H1 (cell line): ENCODE data around the gene SGCD. TPM values are rescaled to one million over a fixed set of nuclear protein-coding genes. Genes with fewer than 3 reads are reported as not detected.

Experiments used
- CTCF ChIA-PET: fragments of 300-600 bp; sonication (Branson Sonifier 250); formaldehyde crosslinking; loops from one replicate; lab custom pipeline; 2021; ENCODE audit not compliant: partially characterized antibody; lab: Charles Lee
- POLR2A ChIA-PET: fragments of 300-600 bp; sonication (Branson Sonifier 250); formaldehyde crosslinking; loops from one replicate; lab custom pipeline; 2021; ENCODE audit warnings: inconsistent platforms; ENCODE audit not compliant: partially characterized antibody; lab: Charles Lee
- DNase-seq, 2 experiments: peaks; one replicate each; pipeline versions ENCODE4 v3.0.0 to v3.0.0-alpha.2; 2010 to 2022; ENCODE audit warnings: low spot score in 2 of 2, low read depth in 1 of 2, mixed read lengths in 1 of 2
- FAIRE-seq: peaks from 2 replicates; lab custom pipeline; 2011; peaks lifted over from hg19 to GRCh38; lab: Jason Lieb, UNC
- H2AFZ ChIP-seq: 2 replicates; pipeline ENCODE4 v1.8.1; 2012; ENCODE audit warnings: low read length, inconsistent platforms
- H2AK5ac ChIP-seq: 2 replicates; pipeline ENCODE4 v1.6.1; 2013; ENCODE audit warnings: low read depth, low read length
- H2BK120ac ChIP-seq: replicated peaks from 2 replicates; pipeline ENCODE3; 2013; ENCODE audit warnings: low read depth, low read length, inconsistent platforms
- H2BK12ac ChIP-seq: 2 replicates; pipeline ENCODE4 v1.6.1; 2013; ENCODE audit warnings: low read depth, low read length
- H2BK15ac ChIP-seq: 2 replicates; pipeline ENCODE4 v1.6.1; 2013; ENCODE audit warnings: low read length
- H2BK20ac ChIP-seq: 2 replicates; pipeline ENCODE4 v1.6.1; 2013; ENCODE audit warnings: low read length
- H2BK5ac ChIP-seq: 2 replicates; pipeline ENCODE4 v1.6.1; 2013; ENCODE audit warnings: low read depth, low read length
- H3K14ac ChIP-seq: 2 replicates; pipeline ENCODE4 v1.6.1; 2013; ENCODE audit warnings: inconsistent platforms; ENCODE audit not compliant: insufficient read length
- H3K18ac ChIP-seq: 2 replicates; pipeline ENCODE4 v1.6.1; 2013; ENCODE audit warnings: low read length; ENCODE audit errors: extremely low read depth
- H3K23ac ChIP-seq: 2 replicates; pipeline ENCODE4 v1.6.1; 2013; ENCODE audit warnings: inconsistent platforms; ENCODE audit not compliant: insufficient read length
- H3K23me2 ChIP-seq: 2 replicates; pipeline ENCODE4 v1.6.1; 2013; ENCODE audit warnings: low read depth, low read length
- H3K27ac ChIP-seq: 2 replicates; pipeline ENCODE4 v1.6.1; 2011; ENCODE audit warnings: low read depth, low read length, inconsistent platforms
- H3K27me3 ChIP-seq, 4 experiments: replicated peaks in 1 of 4; 1 replicate in 1 of 4; 2 replicates in 3 of 4; pipeline versions ENCODE4 v1.6.1 to v1.8.1; 2011 to 2013; ENCODE audit warnings: low read length in 3 of 4, mild to moderate bottlenecking in 3 of 4, inconsistent platforms in 2 of 4, mixed read lengths in 2 of 4, moderate library complexity in 1 of 4; ENCODE audit not compliant: control insufficient read depth in 3 of 4, insufficient read depth in 3 of 4; ENCODE audit errors: extremely low read depth in 1 of 4
- H3K36me3 ChIP-seq, 4 experiments: 2 replicates each; pipeline versions ENCODE4 v1.6.1 to v1.8.1; 2011 to 2013; ENCODE audit warnings: mild to moderate bottlenecking in 4 of 4, low read length in 3 of 4, moderate library complexity in 2 of 4, control low read depth in 1 of 4, inconsistent platforms in 1 of 4; ENCODE audit not compliant: insufficient read depth in 4 of 4, control insufficient read depth in 2 of 4
- H3K4ac ChIP-seq: replicated peaks from 2 replicates; pipeline ENCODE3; 2013; ENCODE audit warnings: low read length, low read depth, mixed read lengths, inconsistent platforms; ENCODE audit not compliant: insufficient read length
- H3K4me1 ChIP-seq, 4 experiments: replicated peaks in 1 of 4; 1 replicate in 1 of 4; 2 replicates in 3 of 4; pipeline versions ENCODE4 v1.6.1 to v1.8.1; 2011 to 2013; ENCODE audit warnings: low read length in 3 of 4, inconsistent platforms in 2 of 4, mixed read lengths in 1 of 4; ENCODE audit not compliant: insufficient read depth in 4 of 4, control insufficient read depth in 3 of 4
- H3K4me2 ChIP-seq, 2 experiments: 2 replicates each; pipeline versions ENCODE4 v1.6.1 to v1.8.1; 2011 to 2013; ENCODE audit warnings: low read depth in 2 of 2, low read length in 2 of 2, control low read depth in 1 of 2, inconsistent platforms in 1 of 2, mild to moderate bottlenecking in 1 of 2; ENCODE audit not compliant: insufficient read depth in 1 of 2
- H3K4me3 ChIP-seq, 4 experiments: fragments of 200-600, 300-600 bp in 1 of 4; sonication (generic), shearing (Covaris generic), sonication (Bioruptor Twin) in 1 of 4; 2 replicates each; pipeline versions ENCODE4 v1.5.1 to v1.8.1; 2011 to 2016; ENCODE audit warnings: low read length in 4 of 4, low read depth in 3 of 4, control low read depth in 2 of 4, inconsistent platforms in 2 of 4, mild to moderate bottlenecking in 2 of 4, mixed read lengths in 1 of 4, moderate library complexity in 1 of 4; ENCODE audit not compliant: insufficient read depth in 2 of 4; ENCODE audit errors: extremely low read depth in 1 of 4
- H3K56ac ChIP-seq: replicated peaks from 2 replicates; pipeline ENCODE3; 2013; ENCODE audit warnings: low read depth, mild to moderate bottlenecking, mixed read lengths, low read length, inconsistent platforms; ENCODE audit not compliant: insufficient read length
- H3K79me1 ChIP-seq: 2 replicates; pipeline ENCODE4 v1.6.1; 2013; ENCODE audit warnings: low read depth, low read length, control low read depth
- H3K79me2 ChIP-seq, 2 experiments: 2 replicates each; pipeline versions ENCODE4 v1.6.1 to v1.8.1; 2012 to 2013; ENCODE audit warnings: low read length in 2 of 2, mild to moderate bottlenecking in 2 of 2, inconsistent platforms in 1 of 2; ENCODE audit not compliant: insufficient read depth in 2 of 2, control insufficient read depth in 1 of 2
- H3K9ac ChIP-seq, 4 experiments: replicated peaks in 1 of 4; 1 replicate in 1 of 4; 2 replicates in 3 of 4; pipeline versions ENCODE4 v1.6.1 to v1.8.1; 2011 to 2013; ENCODE audit warnings: low read depth in 3 of 4, low read length in 3 of 4, control low read depth in 2 of 4, mild to moderate bottlenecking in 2 of 4, moderate library complexity in 2 of 4, inconsistent platforms in 1 of 4; ENCODE audit errors: extremely low read depth in 1 of 4
- H3K9me3 ChIP-seq, 2 experiments: 2 replicates each; pipeline versions ENCODE4 v1.6.1 to v1.8.1; 2012 to 2013; ENCODE audit warnings: mild to moderate bottlenecking in 2 of 2, moderate library complexity in 2 of 2, control low read depth in 1 of 2, inconsistent platforms in 1 of 2, low read depth in 1 of 2, low read length in 1 of 2, mixed read lengths in 1 of 2; ENCODE audit not compliant: insufficient read depth in 2 of 2
- H4K20me1 ChIP-seq, 2 experiments: replicated peaks in 1 of 2; 2 replicates each; pipeline versions ENCODE3 to v1.8.1; 2011 to 2013; ENCODE audit warnings: inconsistent platforms in 2 of 2, low read length in 2 of 2, mild to moderate bottlenecking in 1 of 2; ENCODE audit not compliant: insufficient read depth in 2 of 2, control insufficient read depth in 1 of 2
- H4K5ac ChIP-seq: 2 replicates; pipeline ENCODE4 v1.6.1; 2013; ENCODE audit warnings: low read length, low read depth, mixed read lengths, inconsistent platforms; ENCODE audit not compliant: insufficient read length
- H4K8ac ChIP-seq: 2 replicates; pipeline ENCODE4 v1.8.0; 2013; ENCODE audit warnings: mild to moderate bottlenecking, moderate library complexity, low read length, inconsistent platforms; ENCODE audit not compliant: insufficient read depth; ENCODE audit errors: extremely low read depth
- H4K91ac ChIP-seq: replicated peaks from 2 replicates; pipeline ENCODE3; 2013; ENCODE audit warnings: low read length, mixed read lengths, inconsistent platforms; ENCODE audit not compliant: insufficient read length
- CEBPB ChIP-seq: IDR thresholded peaks from 2 replicates; pipeline ENCODE4 v1.6.1; 2012; ENCODE audit warnings: low read depth, low read length
- RNF2 ChIP-seq: fragments of 200-900, 300-1000 bp; sonication (generic); IDR thresholded peaks from 2 replicates; pipeline ENCODE4 v1.7.1; 2016; ENCODE audit warnings: borderline replicate concordance, low read depth, mild to moderate bottlenecking, antibody characterized with exemption, low read length; ENCODE audit not compliant: poor library complexity, severe bottlenecking; ENCODE audit errors: missing control alignments
- SAP30 ChIP-seq: fragments of 300-600 bp; sonication (generic); IDR thresholded peaks from 2 replicates; pipeline ENCODE4 v1.7.1; 2012; ENCODE audit warnings: low read length, moderate library complexity, mild to moderate bottlenecking, inconsistent platforms; ENCODE audit not compliant: insufficient read depth, insufficient replicate concordance
- WGBS, 2 experiments: shearing (Covaris generic) in 1 of 2; methylation state at CpG; one replicate each; pipeline versions ENCODE4 v1.1.6 to v1.1.7; 2013 to 2015; ENCODE audit warnings: low lambda C conversion rate in 2 of 2, mixed read lengths in 2 of 2, inconsistent platforms in 1 of 2, low coverage in 1 of 2, missing lambda C conversion rate in 1 of 2; ENCODE audit not compliant: insufficient replicate concordance in 2 of 2, insufficient coverage in 1 of 2, insufficient read length in 1 of 2; ENCODE audit errors: extremely low coverage in 1 of 2, missing lambda C conversion rate in 1 of 2; 5-methylcytosine and 5-hydroxymethylcytosine counted together
- polyA plus RNA-seq, 7 experiments: library from polyadenylated mRNA; depleted of rRNA in 3 of 7; stranded (reverse) in 5 of 7; unstranded in 2 of 7; fragments of >200 nt in 5 of 7; fragments of 200-250 nt in 2 of 7; gene quantifications; 1 replicate in 5 of 7; 2 replicates in 1 of 7; 4 replicates in 1 of 7; pipeline versions ENCODE4 v1.2.1 to v1.2.3, GENCODE V29; 2011 to 2013; ENCODE audit warnings: missing spikeins in 2 of 7, mixed read lengths in 2 of 7
- total RNA-seq: library from RNA; stranded (reverse); fragmentation: NEBNext Ultra II Directional; extraction: Animal tissue kit (Norgen Biotek cat#: 25700); gene quantifications from 2 replicates; pipeline ENCODE4 v1.2.1, GENCODE V29; 2021

Gene SGCD
- total and polyA plus RNA-seq, 2 of the 8 experiments (the other 6 are each of a cell fraction or from before 2014, with no cell fraction given), result 0.04 to 0.08 TPM

DNA sequence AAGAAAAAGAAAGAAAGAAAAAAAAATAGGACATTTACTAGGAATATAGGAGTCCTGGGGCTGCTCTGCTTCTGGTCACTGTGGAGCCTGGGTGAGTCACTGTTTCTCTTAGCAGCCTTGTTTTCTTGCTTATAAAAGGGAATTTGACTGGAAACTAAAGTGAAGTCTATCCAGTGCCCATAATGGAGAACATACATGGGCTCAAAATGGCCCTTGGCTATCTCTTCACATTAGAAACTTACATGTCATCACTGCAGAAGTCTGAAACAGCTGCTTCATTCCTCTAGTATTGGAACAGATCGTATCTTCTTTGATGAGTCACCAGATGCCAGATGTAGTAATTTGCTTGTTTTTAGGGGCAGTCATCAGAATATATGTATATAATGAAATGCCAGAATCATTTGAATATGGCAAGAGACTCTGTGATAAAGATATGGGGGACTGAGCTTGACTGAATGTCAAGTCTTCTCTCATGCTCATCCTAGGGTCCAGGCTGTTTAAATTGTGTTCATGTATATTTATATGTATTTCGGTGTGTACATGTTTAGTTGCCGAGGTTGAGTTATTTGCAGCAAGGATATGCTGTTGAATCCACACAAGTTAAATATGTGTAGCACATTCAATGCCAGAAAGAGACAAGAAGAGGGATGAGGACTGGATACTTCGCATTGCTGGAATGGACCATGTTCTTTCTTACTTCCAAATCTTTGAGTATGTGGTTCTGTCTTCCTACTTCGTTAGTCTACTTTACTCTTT lies 56.7 kb downstream of the SGCD start:
- no peak overlapping the region for H3K23ac ChIP-seq
- TF ChIP-seq SAP30 (no peak), RNF2 (no peak), CEBPB (no peak)
- no peak overlapping the region for H3K14ac ChIP-seq
- no peak overlapping the region for H2BK20ac ChIP-seq
- H3K9ac ChIP-seq, result no peak overlapping the region
- no peak overlapping the region for H2BK15ac ChIP-seq
- H3K27me3 ChIP-seq, result no peaks in the 10 kb centered on the region
- no peaks in the 10 kb centered on the region for H3K79me1 ChIP-seq
- no peak overlapping the region for H4K5ac ChIP-seq
- DNase-seq (no peak), FAIRE-seq (no peak)
- H3K4me2 ChIP-seq, result no peak overlapping the region
- H3K18ac ChIP-seq, result no peak overlapping the region
- ChIA-PET CTCF (interaction anchor here (1.2 to 1.5 kb wide), 2 partner anchors 10 to 24 kb away, joined by 3 read pairs; no protein-coding TSS in a partner anchor), POLR2A (no interaction called here)
- H4K8ac ChIP-seq, result no peak overlapping the region
- no peak overlapping the region for H4K91ac ChIP-seq
- no peaks in the 10 kb centered on the region for H3K9me3 ChIP-seq
- no peak overlapping the region for H3K56ac ChIP-seq
- no peak overlapping the region for H3K27ac ChIP-seq
- no peak overlapping the region for H2BK120ac ChIP-seq
- no peak overlapping the region for H2BK12ac ChIP-seq
- no peaks in the 10 kb centered on the region for H3K79me2 ChIP-seq
- no peaks in the 10 kb centered on the region for H4K20me1 ChIP-seq
- no peak overlapping the region for H3K4me3 ChIP-seq
- no peaks in the 10 kb centered on the region for H3K36me3 ChIP-seq
- WGBS, 2 experiments, result 70% methylated on average over 5 of the region's 5 CpGs; no CpG with 5 or more reads in 1 of the 2 experiments
- H2AFZ ChIP-seq, result no peak overlapping the region
- H2AK5ac ChIP-seq, result no peak overlapping the region
- no peak overlapping the region for H2BK5ac ChIP-seq
- no peak overlapping the region for H3K4ac ChIP-seq
- H3K23me2 ChIP-seq, result no peaks in the 10 kb centered on the region
- no peaks in the 10 kb centered on the region for H3K4me1 ChIP-seq
